Measurements from ENCODE around the gene DHX36.
A peak's percentile ranks its signal among the peaks of the same experiment; 100 is the strongest.

DHX36 gene

DNA sequence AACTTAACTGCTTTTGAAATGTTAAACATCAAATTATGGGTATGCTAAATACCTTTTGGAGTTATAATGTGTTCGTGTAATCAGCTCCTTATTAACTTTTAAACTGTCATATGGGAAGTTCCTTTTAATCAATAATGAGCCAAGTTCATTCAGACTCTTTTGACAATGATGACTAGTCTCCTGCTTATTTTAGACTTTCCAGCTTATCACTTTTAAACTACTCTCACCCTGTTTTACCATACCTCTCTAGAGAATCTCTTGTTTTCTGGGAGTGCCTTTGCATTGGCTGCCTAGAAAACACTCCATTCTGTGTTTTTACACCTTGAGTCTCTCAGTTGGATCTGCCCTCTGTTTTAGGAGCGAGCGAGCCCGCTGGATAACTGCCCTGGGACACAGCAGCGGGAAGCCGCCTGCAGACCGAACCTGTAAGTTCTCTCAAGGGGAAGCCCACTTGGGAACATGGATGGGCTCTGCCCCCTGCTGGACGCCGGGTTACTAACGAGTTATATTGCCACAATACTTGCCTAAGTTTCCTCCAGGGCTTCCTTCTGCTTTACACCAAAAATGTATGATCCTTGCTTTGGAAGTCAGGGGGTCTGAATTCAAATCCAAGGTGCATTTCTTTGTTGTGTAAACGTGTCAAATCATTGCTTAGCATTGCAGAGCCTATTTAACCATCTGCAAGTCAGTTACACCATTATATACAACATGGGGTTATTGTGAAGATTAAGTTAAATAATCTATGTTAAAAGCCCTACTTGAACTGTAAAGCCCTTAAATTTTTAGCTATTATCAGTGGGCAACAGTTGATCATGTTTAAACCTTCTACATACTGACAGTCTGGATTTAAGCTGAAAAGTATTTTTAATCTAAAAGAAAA, 71.3 kb downstream of the DHX36 start:
- H3K4me2 ChIP-seq (ENCODE audit: low read depth, low read length, poor library complexity, severe bottlenecking), result no peak overlapping the region

DNA sequence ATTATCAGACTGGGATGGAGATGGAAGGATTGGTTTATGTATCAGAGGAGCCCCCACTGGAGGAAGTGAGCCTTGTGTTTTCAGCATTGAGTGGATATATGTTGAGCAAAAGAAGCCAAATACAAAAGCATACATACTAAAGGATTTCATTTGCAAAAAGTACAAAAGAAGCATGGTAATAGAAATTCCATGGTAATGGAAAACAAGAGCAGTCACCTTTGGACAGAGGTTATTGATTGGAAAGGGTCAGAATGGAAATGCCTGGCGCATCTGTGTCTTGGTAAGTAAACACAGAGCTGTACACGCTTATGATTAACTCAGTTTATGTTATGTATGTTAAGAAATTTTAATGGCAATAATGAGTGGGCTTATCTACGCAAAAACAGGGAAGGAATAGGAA, 72.7 kb downstream of the DHX36 start:
- Histone ChIP-seq H3K36me3 (ENCODE audit: low read length) (peaks cover 5% of the 10 kb centered on the region; the same call in 1 of the 2 replicates), H3K9me2 (replicated peaks; ENCODE audit: insufficient read depth, low read length) (no peaks in the 10 kb centered on the region), H3K9ac (ENCODE audit: low read length) (no peak overlapping the region), H2AFZ (ENCODE audit: low read depth, low read length, severe bottlenecking) (no peak overlapping the region), H3K4me3 (ENCODE audit: insufficient read depth, low read length, poor library complexity, severe bottlenecking) (no peak overlapping the region), H3K9me3 (ENCODE audit: insufficient read depth, low read length) (no peaks in the 10 kb centered on the region), H3K79me2 (ENCODE audit: insufficient read depth, low read length) (no peaks in the 10 kb centered on the region), H3K27me3 (ENCODE audit: low read length) (no peaks in the 10 kb centered on the region), H3F3A (ENCODE audit: insufficient read depth) (peaks cover 5% of the 10 kb centered on the region; the same call in 1 of the 2 replicates), H4K20me1 (ENCODE audit: low read depth, low read length) (no peaks in the 10 kb centered on the region), H3K4me2 (ENCODE audit: low read depth, low read length, poor library complexity, severe bottlenecking) (no peak overlapping the region), H3K27ac (ENCODE audit: low read depth, low read length) (no peak overlapping the region)
- TF ChIP-seq, protein P1, sequence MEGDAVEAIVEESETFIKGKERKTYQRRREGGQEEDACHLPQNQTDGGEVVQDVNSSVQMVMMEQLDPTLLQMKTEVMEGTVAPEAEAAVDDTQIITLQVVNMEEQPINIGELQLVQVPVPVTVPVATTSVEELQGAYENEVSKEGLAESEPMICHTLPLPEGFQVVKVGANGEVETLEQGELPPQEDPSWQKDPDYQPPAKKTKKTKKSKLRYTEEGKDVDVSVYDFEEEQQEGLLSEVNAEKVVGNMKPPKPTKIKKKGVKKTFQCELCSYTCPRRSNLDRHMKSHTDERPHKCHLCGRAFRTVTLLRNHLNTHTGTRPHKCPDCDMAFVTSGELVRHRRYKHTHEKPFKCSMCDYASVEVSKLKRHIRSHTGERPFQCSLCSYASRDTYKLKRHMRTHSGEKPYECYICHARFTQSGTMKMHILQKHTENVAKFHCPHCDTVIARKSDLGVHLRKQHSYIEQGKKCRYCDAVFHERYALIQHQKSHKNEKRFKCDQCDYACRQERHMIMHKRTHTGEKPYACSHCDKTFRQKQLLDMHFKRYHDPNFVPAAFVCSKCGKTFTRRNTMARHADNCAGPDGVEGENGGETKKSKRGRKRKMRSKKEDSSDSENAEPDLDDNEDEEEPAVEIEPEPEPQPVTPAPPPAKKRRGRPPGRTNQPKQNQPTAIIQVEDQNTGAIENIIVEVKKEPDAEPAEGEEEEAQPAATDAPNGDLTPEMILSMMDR (IDR thresholded peaks at IDR 0.05; ENCODE audit: insufficient read depth, low read length, poor library complexity, severe bottlenecking), result no peak
- TF ChIP-seq EZH2phosphoT487 (conservative IDR thresholded peaks at IDR 0.05; ENCODE audit: low read length), result no peak

More for the DNA sequence above, 71.3 kb downstream of the DHX36 start:
- Histone ChIP-seq H3K79me2 (ENCODE audit: insufficient read depth, low read length) (no peaks in the 10 kb centered on the region), H3K27ac (ENCODE audit: low read depth, low read length) (no peak overlapping the region), H3K9me3 (ENCODE audit: insufficient read depth, low read length) (no peaks in the 10 kb centered on the region), H3K36me3 (ENCODE audit: low read length) (peaks cover 11% of the 10 kb centered on the region; the same call in 1 of the 2 replicates), H3K4me3 (ENCODE audit: insufficient read depth, low read length, poor library complexity, severe bottlenecking) (no peak overlapping the region), H3F3A (ENCODE audit: insufficient read depth) (peaks cover 5% of the 10 kb centered on the region; the same call in 1 of the 2 replicates), H3K27me3 (ENCODE audit: low read length) (no peaks in the 10 kb centered on the region), H4K20me1 (ENCODE audit: low read depth, low read length) (no peaks in the 10 kb centered on the region), H3K9me2 (replicated peaks; ENCODE audit: insufficient read depth, low read length) (no peaks in the 10 kb centered on the region), H3K9ac (ENCODE audit: low read length) (no peak overlapping the region), H2AFZ (ENCODE audit: low read depth, low read length, severe bottlenecking) (no peak overlapping the region)
- TF ChIP-seq, protein P1 (IDR thresholded peaks at IDR 0.05; ENCODE audit: insufficient read depth, low read length, poor library complexity, severe bottlenecking), result peak; percentile 79
- no peak for TF ChIP-seq EZH2phosphoT487 (conservative IDR thresholded peaks at IDR 0.05; ENCODE audit: low read length)

DNA sequence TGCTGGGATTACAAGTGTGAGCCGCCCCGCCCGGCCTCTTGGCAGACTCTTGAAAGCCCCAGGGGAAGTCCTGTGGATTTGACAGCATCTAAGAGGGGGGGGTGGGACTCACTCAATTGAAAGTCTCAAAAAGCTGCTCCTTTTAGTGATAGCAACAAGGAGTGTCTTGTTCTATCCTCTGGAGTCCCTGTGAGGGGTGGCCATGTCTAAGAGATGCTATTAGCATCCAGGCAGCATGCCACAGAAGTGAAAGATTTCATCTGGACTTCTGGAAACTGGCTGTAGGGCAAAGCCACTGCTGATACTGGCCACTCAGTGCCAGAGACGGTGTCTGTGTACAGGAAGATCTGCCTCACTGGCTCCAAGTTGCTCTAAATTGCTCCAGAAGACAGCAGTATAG, 74.0 kb downstream of the DHX36 start:
- Histone ChIP-seq H3K9ac (ENCODE audit: low read length) (no peak overlapping the region), H3K4me3 (ENCODE audit: insufficient read depth, low read length, poor library complexity, severe bottlenecking) (no peak overlapping the region), H3K36me3 (ENCODE audit: low read length) (no peaks in the 10 kb centered on the region; the same call in 1 of the 2 replicates), H3K9me2 (replicated peaks; ENCODE audit: insufficient read depth, low read length) (no peaks in the 10 kb centered on the region), H3K79me2 (ENCODE audit: insufficient read depth, low read length) (no peaks in the 10 kb centered on the region), H3K27me3 (ENCODE audit: low read length) (no peaks in the 10 kb centered on the region), H3F3A (ENCODE audit: insufficient read depth) (peaks cover 5% of the 10 kb centered on the region; the same call in 1 of the 2 replicates), H3K9me3 (ENCODE audit: insufficient read depth, low read length) (no peaks in the 10 kb centered on the region), H3K4me2 (ENCODE audit: low read depth, low read length, poor library complexity, severe bottlenecking) (no peak overlapping the region), H4K20me1 (ENCODE audit: low read depth, low read length) (no peaks in the 10 kb centered on the region), H3K27ac (ENCODE audit: low read depth, low read length) (no peak overlapping the region), H2AFZ (ENCODE audit: low read depth, low read length, severe bottlenecking) (no peak overlapping the region)
- TF ChIP-seq, protein P1 (IDR thresholded peaks at IDR 0.05; ENCODE audit: insufficient read depth, low read length, poor library complexity, severe bottlenecking), result no peak
- TF ChIP-seq EZH2phosphoT487 (conservative IDR thresholded peaks at IDR 0.05; ENCODE audit: low read length), result no peak
